OCI-LY1 (cell line): ENCODE data around the gene MYH14.

Experiments used
- H2AFZ ChIP-seq: fragments of 200-600 bp; sonication (generic), shearing (Covaris generic); 2 replicates; pipeline ENCODE4 v1.6.0; 2014; ENCODE audit warnings: antibody characterized with exemption, mild to moderate bottlenecking, low read length
- H3F3A ChIP-seq: fragments of 200-600 bp; sonication (generic), shearing (Covaris generic); 2 replicates; pipeline ENCODE4 v1.6.0; 2014; ENCODE audit warnings: mild to moderate bottlenecking, antibody characterized with exemption, low read length, moderate library complexity; ENCODE audit not compliant: insufficient read depth
- H3K27ac ChIP-seq: fragments of 200-600 bp; sonication (generic); 2 replicates; pipeline ENCODE4 v1.5.1; 2014; ENCODE audit warnings: low read length, mixed run types, mild to moderate bottlenecking, low read depth; ENCODE audit not compliant: poor library complexity, severe bottlenecking
- H3K27me3 ChIP-seq: fragments of 200-600 bp; sonication (generic); 2 replicates; pipeline ENCODE4 v1.6.0; 2014; ENCODE audit warnings: antibody characterized with exemption, mild to moderate bottlenecking, low read length, moderate library complexity; ENCODE audit not compliant: insufficient read depth
- H3K36me3 ChIP-seq: fragments of 200-600 bp; sonication (generic); 2 replicates; pipeline ENCODE4 v1.6.1; 2014; ENCODE audit warnings: mild to moderate bottlenecking, antibody characterized with exemption, low read length, moderate library complexity, mixed read lengths; ENCODE audit not compliant: insufficient read depth
- H3K4me1 ChIP-seq: fragments of 200-600 bp; sonication (generic); 2 replicates; pipeline ENCODE4 v1.5.1; 2014; ENCODE audit warnings: mild to moderate bottlenecking, low read length, moderate library complexity; ENCODE audit not compliant: insufficient read depth, severe bottlenecking
- H3K4me2 ChIP-seq: fragments of 200-600 bp; sonication (generic), shearing (Covaris generic); 2 replicates; pipeline ENCODE4 v1.6.1; 2014; ENCODE audit warnings: low read length
- H3K4me3 ChIP-seq: fragments of 200-600 bp; sonication (generic); 2 replicates; pipeline ENCODE4 v1.5.1; 2014; ENCODE audit warnings: low read length, low read depth, mild to moderate bottlenecking, mixed read lengths; ENCODE audit not compliant: poor library complexity, severe bottlenecking
- H3K79me2 ChIP-seq: fragments of 200-600 bp; shearing (Covaris generic); 2 replicates; pipeline ENCODE4 v1.6.1; 2016; ENCODE audit warnings: mixed run types, low read length, mixed read lengths; ENCODE audit not compliant: insufficient read depth
- H3K9ac ChIP-seq: fragments of 200-600 bp; sonication (generic), shearing (Covaris generic); 2 replicates; pipeline ENCODE4 v1.6.1; 2014; ENCODE audit warnings: mild to moderate bottlenecking, low read length, mixed read lengths
- H3K9me2 ChIP-seq: fragments of 200-600 bp; sonication (generic), shearing (Covaris generic); 2 replicates; pipeline ENCODE4 v1.6.1; 2014; ENCODE audit warnings: low read depth, mild to moderate bottlenecking, low read length, mixed read lengths
- H3K9me3 ChIP-seq: fragments of 200-600 bp; shearing (Covaris generic); 2 replicates; pipeline ENCODE4 v1.6.1; 2014; ENCODE audit warnings: low read length, mixed read lengths
- H4K20me1 ChIP-seq: fragments of 200-600 bp; sonication (generic), shearing (Covaris generic); 2 replicates; pipeline ENCODE4 v1.6.0; 2016; ENCODE audit warnings: mild to moderate bottlenecking, low read length; ENCODE audit not compliant: insufficient read depth
- CTCF ChIP-seq: fragments of 200-600 bp; sonication (generic), shearing (Covaris generic); IDR thresholded peaks from 2 replicates; pipeline ENCODE4 v1.5.1; 2017; ENCODE audit warnings: mild to moderate bottlenecking, antibody characterized with exemption, low read length, moderate library complexity, mixed read lengths
- EZH2 ChIP-seq: fragments of 200-600 bp; sonication (generic), shearing (Covaris generic); IDR thresholded peaks from 2 replicates; pipeline ENCODE4 v1.8.0; 2017; ENCODE audit warnings: borderline replicate concordance, mixed run types, mild to moderate bottlenecking, antibody characterized with exemption, low read length, moderate library complexity, mixed read lengths

The MYH14 gene

DNA sequence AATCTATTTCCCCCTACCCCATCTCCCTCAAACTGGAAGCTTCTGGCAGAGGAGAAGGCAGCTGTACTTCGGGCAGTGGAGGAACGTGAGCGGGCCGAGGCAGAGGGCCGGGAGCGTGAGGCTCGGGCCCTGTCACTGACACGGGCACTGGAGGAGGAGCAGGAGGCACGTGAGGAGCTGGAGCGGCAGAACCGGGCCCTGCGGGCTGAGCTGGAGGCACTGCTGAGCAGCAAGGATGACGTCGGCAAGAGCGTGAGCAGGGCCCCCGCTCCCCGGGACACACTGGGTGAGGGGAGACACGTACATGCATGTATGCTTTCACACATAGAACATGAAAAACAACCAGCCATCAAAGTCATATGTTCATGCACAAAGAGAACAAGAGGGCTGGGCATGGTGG is 83.0 kb downstream of the MYH14 start:
- H3K27ac ChIP-seq = no peak overlapping the region
- H3K9me2 ChIP-seq = no peaks in the 10 kb centered on the region
- peaks cover 18% of the 10 kb centered on the region for H3K27me3 ChIP-seq
- peaks cover 10% of the 10 kb centered on the region; the same call in 1 of the 2 replicates for H3K9me3 ChIP-seq
- no peaks in the 10 kb centered on the region for H4K20me1 ChIP-seq
- TF ChIP-seq EZH2 (no peak), CTCF (no peak)
- H3K4me1 ChIP-seq = no peaks in the 10 kb centered on the region
- H2AFZ ChIP-seq = no peak overlapping the region
- H3K4me3 ChIP-seq = no peak overlapping the region
- H3F3A ChIP-seq = no peaks in the 10 kb centered on the region
- H3K36me3 ChIP-seq = no peaks in the 10 kb centered on the region
- no peak overlapping the region for H3K4me2 ChIP-seq
- no peaks in the 10 kb centered on the region for H3K79me2 ChIP-seq
- no peak overlapping the region for H3K9ac ChIP-seq

DNA sequence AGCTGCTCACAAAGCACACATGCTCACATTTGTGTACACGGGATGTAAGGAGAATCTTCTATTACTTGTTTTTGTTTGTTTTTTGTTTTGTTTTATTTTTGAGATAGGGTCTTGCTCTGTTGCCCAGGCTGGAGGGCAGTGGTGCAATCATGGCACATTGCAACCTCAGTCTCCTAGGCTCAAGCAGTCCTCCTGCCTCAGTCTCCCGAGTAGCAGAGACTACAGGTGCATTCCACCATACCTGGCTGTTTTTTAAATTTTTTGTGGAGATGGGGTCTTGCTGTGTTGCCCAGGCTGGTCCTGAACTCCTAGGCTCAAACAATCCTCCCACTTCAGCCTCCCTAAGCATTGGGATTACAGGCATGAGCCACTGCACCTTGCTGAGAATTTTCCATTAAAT is 83.9 kb downstream of the MYH14 start:
- no peaks in the 10 kb centered on the region for H3K79me2 ChIP-seq
- H3K9ac ChIP-seq = no peak overlapping the region
- H3K4me3 ChIP-seq = no peak overlapping the region
- H3K27ac ChIP-seq = no peak overlapping the region
- TF ChIP-seq CTCF (no peak), EZH2 (no peak)
- no peaks in the 10 kb centered on the region for H3K4me1 ChIP-seq
- peaks cover 16% of the 10 kb centered on the region; the same call in 1 of the 2 replicates for H3K27me3 ChIP-seq
- peaks cover 10% of the 10 kb centered on the region; the same call in 1 of the 2 replicates for H3K9me3 ChIP-seq
- no peaks in the 10 kb centered on the region for H3K36me3 ChIP-seq
- no peak overlapping the region for H3K4me2 ChIP-seq
- no peak overlapping the region for H2AFZ ChIP-seq
- no peaks in the 10 kb centered on the region for H3F3A ChIP-seq
- no peaks in the 10 kb centered on the region for H3K9me2 ChIP-seq
- no peaks in the 10 kb centered on the region for H4K20me1 ChIP-seq

GRCh38 chr19:50288954-50289353 is 85.5 kb downstream of the MYH14 start:
- TF ChIP-seq CTCF (no peak), EZH2 (no peak)
- Histone ChIP-seq H3K9ac (no peak overlapping the region), H3K79me2 (no peaks in the 10 kb centered on the region), H3K4me2 (no peak overlapping the region), H4K20me1 (no peaks in the 10 kb centered on the region), H3K27ac (no peak overlapping the region), H2AFZ (no peak overlapping the region), H3K9me2 (no peaks in the 10 kb centered on the region), H3K4me1 (no peaks in the 10 kb centered on the region), H3K27me3 (peaks cover 16% of the 10 kb centered on the region; the same call in 1 of the 2 replicates), H3K4me3 (no peak overlapping the region), H3F3A (no peaks in the 10 kb centered on the region), H3K36me3 (no peaks in the 10 kb centered on the region), H3K9me3 (peaks cover 10% of the 10 kb centered on the region; the same call in 1 of the 2 replicates)
